Measurements from ENCODE around the gene KRT14. TPM values are rescaled to one million over a fixed set of nuclear protein-coding genes. Genes with fewer than 3 reads are reported as not detected.

The KRT14 gene
- total RNA-seq, 1 experiment from 2014 or later: not detected

DNA sequence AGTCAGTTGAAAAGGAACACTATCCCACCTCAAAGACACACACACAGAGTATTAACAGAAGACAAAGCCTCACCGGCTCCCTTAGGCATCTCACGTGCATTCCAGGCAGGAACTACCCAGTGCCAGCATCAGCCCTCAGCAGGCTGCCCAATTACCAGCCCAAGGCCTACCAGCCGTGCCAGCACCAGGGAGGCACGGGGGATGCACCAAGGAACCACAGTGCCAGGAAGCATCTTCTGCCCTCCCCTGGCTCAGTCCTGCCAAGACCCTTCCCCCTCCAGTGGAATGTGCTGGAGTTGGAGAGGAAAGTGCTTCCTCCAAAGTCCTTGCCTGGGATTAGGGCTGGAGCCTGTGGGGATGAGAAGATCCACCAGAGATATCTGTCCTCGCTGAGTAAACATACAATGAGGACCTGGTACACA lies 47.6 kb downstream of the KRT14 start:
- H3K9me3 ChIP-seq: no peaks in the 10 kb centered on the region
- H3K4me3 ChIP-seq (ENCODE audit: low read depth, low read length): no peak overlapping the region
- H3K4me1 ChIP-seq: peaks cover 86% of the 10 kb centered on the region
- H3K27ac Mint-ChIP-seq (ENCODE audit: unreplicated experiment): peak overlapping the region; percentile 83
- peak in 1 of 2 experiments; percentile 59 for DNase-seq
- no peaks in the 10 kb centered on the region for H3K36me3 ChIP-seq (ENCODE audit: control insufficient read depth, insufficient read depth, low read length)
- intact Hi-C loops (cut with micrococcal nuclease; ENCODE audit: unreplicated experiment): no loop called here
- H3K27me3 Mint-ChIP-seq (ENCODE audit: insufficient read depth, unreplicated experiment): no peaks in the 10 kb centered on the region
- peaks cover 76% of the 10 kb centered on the region for H3K4me1 Mint-ChIP-seq (ENCODE audit: low read depth, unreplicated experiment)
- BruUV-seq (replicated peaks): no TSS peak
- H3K27me3 ChIP-seq (replicated peaks; ENCODE audit: control insufficient read depth, insufficient read depth, low read length): no peaks in the 10 kb centered on the region
- ChIA-PET POLR2A (interaction anchor here (1.1 to 2.3 kb wide), 2 partner anchors 9 to 12 kb away, joined by 4 to 24 read pairs; partner anchors contain the start of gene KRT19), CTCF (no interaction called here)
- no peak overlapping the region for H3K4me3 Mint-ChIP-seq (ENCODE audit: unreplicated experiment)
- peaks cover 15% of the 10 kb centered on the region for H3K36me3 Mint-ChIP-seq (ENCODE audit: insufficient read depth, unreplicated experiment)
- TF ChIP-seq CTCF (IDR thresholded peaks at IDR 0.05; ENCODE audit: insufficient read depth in 1 of 2, low read depth in 1 of 2, low read length in 1 of 2, severe bottlenecking in 1 of 2, unreplicated experiment in 1 of 2): no peak
- H3K9me3 Mint-ChIP-seq (ENCODE audit: unreplicated experiment): no peaks in the 10 kb centered on the region

GRCh38 chr17:41538565-41538991 lies 48.1 kb downstream of the KRT14 start:
- peaks cover 86% of the 10 kb centered on the region for H3K4me1 ChIP-seq
- H3K4me3 ChIP-seq (ENCODE audit: low read depth, low read length): no peak overlapping the region
- BruUV-seq (replicated peaks): no TSS peak
- peaks cover 76% of the 10 kb centered on the region for H3K4me1 Mint-ChIP-seq (ENCODE audit: low read depth, unreplicated experiment)
- H3K27me3 Mint-ChIP-seq (ENCODE audit: insufficient read depth, unreplicated experiment): no peaks in the 10 kb centered on the region
- H3K9me3 ChIP-seq: no peaks in the 10 kb centered on the region
- CTCF ChIA-PET: no interaction called here
- POLR2A ChIA-PET: interaction anchor here (1.1 to 2.3 kb wide), 2 partner anchors 9 to 11 kb away, joined by 4 to 24 read pairs; partner anchors contain the start of gene KRT19
- H3K9me3 Mint-ChIP-seq (ENCODE audit: unreplicated experiment): no peaks in the 10 kb centered on the region
- no peaks in the 10 kb centered on the region for H3K27me3 ChIP-seq (replicated peaks; ENCODE audit: control insufficient read depth, insufficient read depth, low read length)
- intact Hi-C loops (cut with micrococcal nuclease; ENCODE audit: unreplicated experiment): no loop called here
- H3K4me3 Mint-ChIP-seq (ENCODE audit: unreplicated experiment): no peak overlapping the region
- H3K27ac Mint-ChIP-seq (ENCODE audit: unreplicated experiment): peak overlapping the region; percentile 83
- DNase-seq: peak in 1 of 2 experiments; percentile 38
- no peak for TF ChIP-seq CTCF (IDR thresholded peaks at IDR 0.05; ENCODE audit: insufficient read depth in 1 of 2, low read depth in 1 of 2, low read length in 1 of 2, severe bottlenecking in 1 of 2, unreplicated experiment in 1 of 2)
- no peaks in the 10 kb centered on the region for H3K36me3 ChIP-seq (ENCODE audit: control insufficient read depth, insufficient read depth, low read length)
- H3K36me3 Mint-ChIP-seq (ENCODE audit: insufficient read depth, unreplicated experiment): peaks cover 15% of the 10 kb centered on the region

GRCh38 chr17:41537990-41538389 lies 48.7 kb downstream of the KRT14 start:
- ChIA-PET CTCF (interaction anchor here (0.7 to 1.5 kb wide), 3 partner anchors 11 to 111 kb away, joined by 4 to 10 read pairs (median 4); no protein-coding TSS in a partner anchor), POLR2A (interaction anchor here (1.1 to 2.3 kb wide), 2 partner anchors 8 to 10 kb away, joined by 4 to 24 read pairs; partner anchors contain the start of gene KRT19)
- intact Hi-C loops (cut with micrococcal nuclease; ENCODE audit: unreplicated experiment): no loop called here
- no peak overlapping the region for H3K4me3 ChIP-seq (ENCODE audit: low read depth, low read length)
- H3K4me1 ChIP-seq: peaks cover 84% of the 10 kb centered on the region
- no peaks in the 10 kb centered on the region for H3K36me3 ChIP-seq (ENCODE audit: control insufficient read depth, insufficient read depth, low read length)
- no peaks in the 10 kb centered on the region for H3K9me3 Mint-ChIP-seq (ENCODE audit: unreplicated experiment)
- no TSS peak for BruUV-seq (replicated peaks)
- no peaks in the 10 kb centered on the region for H3K27me3 ChIP-seq (replicated peaks; ENCODE audit: control insufficient read depth, insufficient read depth, low read length)
- TF ChIP-seq CTCF (IDR thresholded peaks at IDR 0.05; ENCODE audit: insufficient read depth in 1 of 2, low read depth in 1 of 2, low read length in 1 of 2, severe bottlenecking in 1 of 2, unreplicated experiment in 1 of 2): no peak
- no peaks in the 10 kb centered on the region for H3K9me3 ChIP-seq
- H3K4me1 Mint-ChIP-seq (ENCODE audit: low read depth, unreplicated experiment): peaks cover 81% of the 10 kb centered on the region
- DNase-seq: peak in 1 of 2 experiments; percentile 71
- peaks cover 15% of the 10 kb centered on the region for H3K36me3 Mint-ChIP-seq (ENCODE audit: insufficient read depth, unreplicated experiment)
- peak overlapping the region; percentile 91 for H3K27ac Mint-ChIP-seq (ENCODE audit: unreplicated experiment)
- no peaks in the 10 kb centered on the region for H3K27me3 Mint-ChIP-seq (ENCODE audit: insufficient read depth, unreplicated experiment)
- H3K4me3 Mint-ChIP-seq (ENCODE audit: unreplicated experiment): no peak overlapping the region
